VCaP (cell line): ENCODE measurements around the gene AMOTL1.

Experiments
- H3K27ac ChIP-seq: fragments of 450-650 bp; 2 replicates; pipeline ENCODE4 v1.5.1; 2017
- TF ChIP-seq, protein P1 (sequence below): fragments of 450-650 bp; conservative IDR thresholded peaks from 2 replicates; pipeline ENCODE4 v1.5.1; 2017; ENCODE audit warnings: mild to moderate bottlenecking, moderate library complexity

The AMOTL1 gene

DNA sequence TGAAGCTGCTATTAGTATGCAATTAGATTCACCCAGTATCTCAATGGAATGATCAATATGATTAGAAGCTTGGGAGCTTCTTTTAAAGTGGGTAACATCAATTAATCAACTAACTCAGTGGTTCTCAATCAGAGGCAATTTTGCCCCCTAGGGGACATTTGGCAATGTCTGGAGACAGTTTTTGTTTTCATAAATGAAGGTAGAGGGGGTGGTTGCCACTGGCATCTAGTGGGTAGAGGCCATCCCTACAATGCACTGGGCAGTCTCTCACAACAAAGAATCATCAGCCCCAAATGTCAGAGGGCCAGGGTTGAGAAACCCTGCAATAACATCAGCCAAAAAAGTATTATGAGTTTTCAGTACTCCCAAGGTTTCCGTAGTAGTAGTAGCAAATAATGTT lies 5.9 kb upstream of the AMOTL1 start:
- TF ChIP-seq, protein P1, sequence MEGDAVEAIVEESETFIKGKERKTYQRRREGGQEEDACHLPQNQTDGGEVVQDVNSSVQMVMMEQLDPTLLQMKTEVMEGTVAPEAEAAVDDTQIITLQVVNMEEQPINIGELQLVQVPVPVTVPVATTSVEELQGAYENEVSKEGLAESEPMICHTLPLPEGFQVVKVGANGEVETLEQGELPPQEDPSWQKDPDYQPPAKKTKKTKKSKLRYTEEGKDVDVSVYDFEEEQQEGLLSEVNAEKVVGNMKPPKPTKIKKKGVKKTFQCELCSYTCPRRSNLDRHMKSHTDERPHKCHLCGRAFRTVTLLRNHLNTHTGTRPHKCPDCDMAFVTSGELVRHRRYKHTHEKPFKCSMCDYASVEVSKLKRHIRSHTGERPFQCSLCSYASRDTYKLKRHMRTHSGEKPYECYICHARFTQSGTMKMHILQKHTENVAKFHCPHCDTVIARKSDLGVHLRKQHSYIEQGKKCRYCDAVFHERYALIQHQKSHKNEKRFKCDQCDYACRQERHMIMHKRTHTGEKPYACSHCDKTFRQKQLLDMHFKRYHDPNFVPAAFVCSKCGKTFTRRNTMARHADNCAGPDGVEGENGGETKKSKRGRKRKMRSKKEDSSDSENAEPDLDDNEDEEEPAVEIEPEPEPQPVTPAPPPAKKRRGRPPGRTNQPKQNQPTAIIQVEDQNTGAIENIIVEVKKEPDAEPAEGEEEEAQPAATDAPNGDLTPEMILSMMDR = peak; percentile 82
- no peak overlapping the region for H3K27ac ChIP-seq

DNA sequence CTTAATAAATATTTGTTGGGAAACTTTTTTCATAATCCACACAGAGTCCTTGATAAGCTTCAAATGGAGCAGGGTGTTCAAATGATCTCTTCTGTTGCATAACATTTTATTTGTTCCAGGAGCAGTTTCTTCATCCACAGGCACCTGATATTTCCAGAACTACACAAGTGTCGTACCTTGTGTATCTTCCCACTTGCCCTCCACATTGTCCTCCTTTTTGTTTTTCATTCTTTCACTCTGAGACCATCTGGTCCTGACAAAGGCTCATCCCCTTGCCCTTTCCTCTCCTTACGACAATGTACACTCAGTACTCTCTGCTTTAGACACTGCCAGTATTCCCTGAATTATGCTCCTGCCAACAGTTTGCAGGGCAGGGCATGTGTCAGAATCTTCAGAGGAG lies 5.2 kb upstream of the AMOTL1 start:
- no peak overlapping the region for H3K27ac ChIP-seq
- TF ChIP-seq, protein P1 = no peak

DNA sequence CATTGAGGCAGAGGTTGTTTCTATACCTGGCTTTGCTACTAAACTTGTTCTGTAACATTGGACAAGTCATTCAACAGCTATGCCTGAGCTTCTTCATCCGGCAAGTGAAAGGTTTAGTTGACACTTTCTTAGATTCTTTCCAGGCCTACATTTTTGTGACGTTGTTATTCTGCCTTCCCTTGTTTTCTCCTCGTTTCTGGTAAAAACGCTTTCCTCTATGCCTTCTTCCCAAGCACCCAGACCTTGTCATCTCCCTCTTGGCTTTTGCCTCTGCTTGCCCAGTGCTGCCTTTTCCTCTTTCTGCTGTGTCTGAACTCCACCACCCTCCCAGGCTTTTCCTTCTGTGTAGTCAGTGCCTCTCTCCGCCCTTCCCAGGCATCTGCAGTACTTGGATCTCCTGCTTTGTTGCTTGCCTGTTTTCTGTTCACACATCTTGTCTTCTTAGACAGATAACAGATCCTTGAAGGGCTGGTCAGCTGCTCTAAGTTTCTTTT lies 1.4 kb upstream of the AMOTL1 start:
- H3K27ac ChIP-seq = peak overlapping the region; percentile 98
- TF ChIP-seq, protein P1 = no peak

DNA sequence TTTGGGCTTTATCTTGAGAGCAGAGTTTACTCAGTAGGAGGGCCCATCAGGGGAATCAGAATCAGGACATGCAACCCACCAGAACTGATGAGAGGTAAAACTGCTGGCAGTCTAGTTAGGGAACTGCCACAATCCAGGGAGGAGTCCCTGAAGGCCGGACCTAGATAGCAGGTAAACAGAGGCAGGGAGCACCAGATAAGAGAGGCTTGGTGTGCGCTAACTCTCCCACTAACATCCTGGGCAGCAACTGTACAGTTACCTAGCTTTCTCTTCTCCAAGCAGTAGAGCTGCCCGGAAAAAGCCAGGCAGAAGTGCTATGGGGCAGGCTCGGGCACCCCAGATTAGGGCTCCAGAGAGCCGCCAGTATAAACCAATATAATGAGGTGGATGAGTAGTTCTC lies 865 bp upstream of the AMOTL1 start:
- TF ChIP-seq, protein P1 = no peak
- peak overlapping the region; percentile 98 for H3K27ac ChIP-seq

DNA sequence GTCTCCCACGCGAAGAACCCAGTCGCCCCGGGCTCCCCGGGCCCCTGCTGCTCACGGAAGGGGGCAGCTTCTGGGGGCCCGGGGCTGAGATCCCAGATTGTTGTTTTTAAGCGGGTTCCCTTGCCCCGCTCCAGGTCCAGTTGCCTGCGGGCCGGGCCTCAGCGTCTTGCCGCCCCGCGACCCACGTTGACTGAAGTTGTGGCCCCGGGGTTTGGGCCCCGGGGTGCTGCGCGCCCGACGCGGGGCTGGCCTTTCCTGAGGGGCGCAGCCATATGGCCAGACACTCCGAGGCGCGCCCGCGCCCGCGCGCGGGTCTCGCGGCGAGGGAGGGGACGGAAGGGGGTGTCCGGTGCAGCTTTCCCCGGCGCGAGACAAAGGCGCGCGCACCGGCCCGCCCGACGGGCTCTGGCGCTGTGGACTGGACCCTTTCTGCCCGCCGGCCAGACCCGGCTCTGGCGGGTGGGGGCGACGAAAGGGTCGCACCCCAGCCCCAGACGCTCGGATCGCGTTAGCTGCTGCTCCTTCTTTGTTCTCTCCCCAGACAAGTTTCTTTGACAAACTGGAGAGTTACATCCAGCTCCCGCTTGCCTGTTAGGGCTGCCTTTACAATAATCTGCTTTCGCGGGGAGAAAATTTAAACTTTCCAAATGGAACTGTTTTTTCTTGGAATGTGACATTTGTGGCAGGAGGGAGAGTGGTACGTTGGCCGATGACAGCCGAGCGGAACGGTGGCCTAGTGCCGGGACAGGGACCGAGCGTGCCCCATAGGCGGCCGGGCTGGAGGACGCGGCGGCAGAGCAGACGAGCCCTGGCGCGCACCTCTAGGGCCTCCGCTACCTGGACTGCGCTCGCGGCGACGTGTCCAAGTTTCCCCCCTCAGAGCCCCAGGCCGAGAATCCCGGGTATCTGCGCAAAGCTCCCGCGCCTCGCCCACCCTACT lies 716 bp downstream of the AMOTL1 start:
- TF ChIP-seq, protein P1 = no peak
- H3K27ac ChIP-seq = peak overlapping the region; percentile 98

DNA sequence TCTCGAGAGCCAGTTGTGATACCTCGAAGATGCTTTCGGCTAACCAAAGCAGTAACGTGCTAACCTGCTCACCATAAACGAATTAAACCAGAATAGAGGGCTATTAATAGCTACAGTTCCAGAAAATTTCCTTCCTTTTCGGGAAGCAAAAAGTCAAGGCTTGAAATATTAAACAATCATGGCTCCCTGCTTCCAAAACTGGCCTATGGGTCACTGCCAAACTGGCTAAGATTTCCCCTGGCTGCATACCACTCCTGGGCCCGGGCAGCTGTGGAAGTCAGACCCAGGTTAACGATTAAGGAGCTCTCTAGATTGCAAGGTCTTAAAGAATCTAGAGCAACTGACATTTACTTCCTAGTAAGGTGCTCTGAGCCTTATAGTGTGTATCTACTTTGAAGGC lies 1.7 kb downstream of the AMOTL1 start:
- H3K27ac ChIP-seq = peak overlapping the region; percentile 98

DNA sequence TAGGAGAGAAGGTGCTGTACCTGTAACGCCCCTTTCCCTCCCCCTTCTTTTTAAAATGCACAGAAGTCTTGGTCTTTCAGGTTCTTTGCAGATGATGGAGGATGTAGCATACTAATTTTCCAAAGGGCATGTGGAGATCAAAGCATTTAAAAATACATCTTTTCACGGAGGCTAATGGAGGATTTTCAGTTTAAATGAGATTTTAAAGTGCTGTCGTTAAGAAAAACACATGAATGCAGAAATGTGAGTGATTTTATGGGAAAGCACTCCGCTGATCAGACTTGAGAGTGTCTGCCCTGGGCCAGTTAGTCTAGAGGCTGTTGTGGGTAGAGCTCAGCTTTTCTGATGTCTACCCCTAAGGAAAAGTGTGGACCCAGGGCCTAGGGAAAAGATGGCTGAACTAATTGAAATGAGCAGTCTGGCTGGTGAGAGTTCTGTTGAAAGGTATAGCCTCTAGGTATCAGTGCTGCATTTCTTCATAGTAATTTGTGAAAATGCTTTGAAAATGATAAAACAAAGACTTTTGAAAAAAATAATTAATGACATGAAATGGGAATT lies 2.5 kb downstream of the AMOTL1 start:
- TF ChIP-seq, protein P1 = no peak
- H3K27ac ChIP-seq = peak overlapping the region; percentile 98

More for the DNA sequence above, 1.7 kb downstream of the AMOTL1 start:
- TF ChIP-seq, protein P1 = no peak
